OCI-LY7 (cell line): Measurements from ENCODE around the gene GRIK2. TPM values are rescaled to one million over a fixed set of nuclear protein-coding genes. Genes with fewer than 3 reads are reported as not detected.

Experiments used
- BruUV-seq: library from RNA; stranded (reverse); fragments of 400-500 nt; replicated peaks from 2 replicates; lab custom pipeline; 2021; lab: Mats Ljungman, UMichigan
- CTCF ChIA-PET: fragments of 300-600 bp; sonication (Branson Sonifier 250); formaldehyde crosslinking; loops from one replicate; lab custom pipeline; 2022; ENCODE audit warnings: antibody characterized with exemption; ENCODE audit not compliant: unreplicated experiment; lab: Charles Lee
- POLR2A ChIA-PET: fragments of 300-600 bp; sonication (Branson Sonifier 250); formaldehyde crosslinking; loops from one replicate; lab custom pipeline; 2022; ENCODE audit warnings: antibody characterized with exemption; lab: Charles Lee
- DNase-seq: peaks from one replicate; pipeline ENCODE4 v3.0.0-alpha.2; 2015; ENCODE audit warnings: low spot score
- H2AFZ ChIP-seq: fragments of 200-600 bp; sonication (generic), shearing (Covaris generic); 2 replicates; pipeline ENCODE4 v1.6.1; 2014; ENCODE audit warnings: mild to moderate bottlenecking, antibody characterized with exemption, low read length, moderate library complexity
- H3K27ac ChIP-seq: fragments of 200-600 bp; sonication (generic); 2 replicates; pipeline ENCODE4 v1.5.1; 2014; ENCODE audit warnings: mixed run types, low read depth, mild to moderate bottlenecking, moderate library complexity, low read length, inconsistent platforms; ENCODE audit not compliant: poor library complexity, severe bottlenecking
- H3K36me3 ChIP-seq: fragments of 200-600 bp; sonication (generic); 2 replicates; pipeline ENCODE4 v1.6.1; 2014; ENCODE audit warnings: mild to moderate bottlenecking, antibody characterized with exemption, low read length, moderate library complexity, mixed read lengths; ENCODE audit not compliant: insufficient read depth
- H3K4me1 ChIP-seq: fragments of 200-600 bp; sonication (generic); 2 replicates; pipeline ENCODE4 v1.5.1; 2014; ENCODE audit warnings: mild to moderate bottlenecking, low read length; ENCODE audit not compliant: insufficient read depth, poor library complexity, severe bottlenecking
- H3K4me2 ChIP-seq: fragments of 200-600 bp; sonication (generic); 2 replicates; pipeline ENCODE4 v1.6.1; 2014; ENCODE audit warnings: mild to moderate bottlenecking, low read length
- H3K4me3 ChIP-seq: fragments of 200-600 bp; sonication (generic); 2 replicates; pipeline ENCODE4 v1.5.1; 2014; ENCODE audit warnings: mild to moderate bottlenecking, low read depth, low read length; ENCODE audit not compliant: poor library complexity, severe bottlenecking
- H3K79me2 ChIP-seq: fragments of 200-600 bp; sonication (generic); 2 replicates; pipeline ENCODE4 v1.6.1; 2016; ENCODE audit warnings: low read depth, mild to moderate bottlenecking, low read length, moderate library complexity, mixed read lengths; ENCODE audit not compliant: insufficient read depth
- H3K9me2 ChIP-seq: fragments of 200-600 bp; sonication (generic); 2 replicates; pipeline ENCODE4 v1.6.1; 2016; ENCODE audit warnings: mild to moderate bottlenecking, low read length, mixed read lengths; ENCODE audit not compliant: insufficient read depth
- H3K9me3 ChIP-seq: fragments of 200-600 bp; sonication (generic); 2 replicates; pipeline ENCODE4 v1.6.1; 2014; ENCODE audit warnings: mild to moderate bottlenecking, mixed run types, low read length, mixed read lengths
- H4K20me1 ChIP-seq: fragments of 200-600 bp; sonication (generic); 2 replicates; pipeline ENCODE4 v1.6.1; 2014; ENCODE audit warnings: mild to moderate bottlenecking, antibody characterized with exemption, low read length, moderate library complexity, mixed read lengths; ENCODE audit not compliant: insufficient read depth
- CTCF ChIP-seq: fragments of 200-600 bp; sonication (generic); conservative IDR thresholded peaks from 2 replicates; pipeline ENCODE4 v1.5.1; 2014; ENCODE audit warnings: mild to moderate bottlenecking, antibody characterized with exemption, low read length, moderate library complexity, mixed read lengths
- EZH2phosphoT487 ChIP-seq: fragments of 200-600 bp; sonication (generic); IDR thresholded peaks from 2 replicates; pipeline ENCODE4 v1.6.1; 2018; ENCODE audit warnings: low read depth, borderline replicate concordance, mild to moderate bottlenecking, mixed run types, antibody characterized with exemption, low read length, moderate library complexity, mixed read lengths
- intact Hi-C: fragments of 100-400 bp; cut with micrococcal nuclease; formaldehyde crosslinking; loops from one replicate; pipeline ENCODE4 v1.10.0; 2022; ENCODE audit not compliant: unreplicated experiment
- total RNA-seq, 2 experiments: library from RNA; depleted of rRNA in 1 of 2; stranded (reverse); fragments of >200 nt in 1 of 2; shearing (Covaris generic) in 1 of 2; gene quantifications; 2 replicates each; pipeline ENCODE4 v1.2.3, GENCODE V29; 2014 to 2022

Gene GRIK2
- total RNA-seq, 2 experiments from 2014 or later: not detected

- intact Hi-C loops: loop anchor here (10.0 kb wide), 1 partner anchor 255 kb away; no protein-coding TSS in a partner anchor
- BruUV-seq: no TSS peak
- POLR2A ChIA-PET: no interaction called here
Measured at GRCh38 chr6:101399616-101400162, 6.2 kb downstream of the GRIK2 start.

GRCh38 chr6:101400326-101401135 is 7.0 kb downstream of the GRIK2 start:
- BruUV-seq: no TSS peak
- DNase-seq: no peak
- intact Hi-C loops: loop anchor here (10.0 kb wide), 1 partner anchor 254 kb away; no protein-coding TSS in a partner anchor
- H3K4me2 ChIP-seq: no peak overlapping the region
- CTCF ChIA-PET: no interaction called here
- no peak overlapping the region for H3K27ac ChIP-seq
- H3K4me1 ChIP-seq: no peaks in the 10 kb centered on the region
- H3K79me2 ChIP-seq: no peaks in the 10 kb centered on the region
- POLR2A ChIA-PET: interaction anchor here (0.6 kb wide), 2 partner anchors 270 to 439 kb away, joined by 3 to 4 read pairs; no protein-coding TSS in a partner anchor
- no peaks in the 10 kb centered on the region for H4K20me1 ChIP-seq
- no peaks in the 10 kb centered on the region for H3K9me3 ChIP-seq
- no peaks in the 10 kb centered on the region for H3K9me2 ChIP-seq
- no peak for TF ChIP-seq CTCF
- no peak for TF ChIP-seq EZH2phosphoT487
- no peak overlapping the region for H3K4me3 ChIP-seq
- no peaks in the 10 kb centered on the region for H3K36me3 ChIP-seq
- H2AFZ ChIP-seq: no peak overlapping the region

More at GRCh38 chr6:101399616-101400162, 6.2 kb downstream of the GRIK2 start:
- CTCF ChIA-PET: no interaction called here
- no peaks in the 10 kb centered on the region for H3K79me2 ChIP-seq
- TF ChIP-seq EZH2phosphoT487: no peak
- TF ChIP-seq CTCF: no peak
- no peak overlapping the region for H3K4me2 ChIP-seq
- no peaks in the 10 kb centered on the region for H3K9me2 ChIP-seq
- H3K36me3 ChIP-seq: no peaks in the 10 kb centered on the region
- H3K4me3 ChIP-seq: no peak overlapping the region
- no peak overlapping the region for H3K27ac ChIP-seq
- no peaks in the 10 kb centered on the region for H3K9me3 ChIP-seq
- H4K20me1 ChIP-seq: no peaks in the 10 kb centered on the region
- H2AFZ ChIP-seq: no peak overlapping the region
- H3K4me1 ChIP-seq: no peaks in the 10 kb centered on the region
- DNase-seq: no peak
